Measurements from ENCODE around the gene PRPS1. TPM values are rescaled to one million over a fixed set of nuclear protein-coding genes. Genes with fewer than 3 reads are reported as not detected.
"Not testable (repeated sequence)": the region's sequence is repeated elsewhere in the genome, so short reads cannot be mapped to it uniquely, and the experiment has no call there.

Gene PRPS1
- total RNA-seq, 1 donor from 2014 or later = 24.1 TPM

DNA sequence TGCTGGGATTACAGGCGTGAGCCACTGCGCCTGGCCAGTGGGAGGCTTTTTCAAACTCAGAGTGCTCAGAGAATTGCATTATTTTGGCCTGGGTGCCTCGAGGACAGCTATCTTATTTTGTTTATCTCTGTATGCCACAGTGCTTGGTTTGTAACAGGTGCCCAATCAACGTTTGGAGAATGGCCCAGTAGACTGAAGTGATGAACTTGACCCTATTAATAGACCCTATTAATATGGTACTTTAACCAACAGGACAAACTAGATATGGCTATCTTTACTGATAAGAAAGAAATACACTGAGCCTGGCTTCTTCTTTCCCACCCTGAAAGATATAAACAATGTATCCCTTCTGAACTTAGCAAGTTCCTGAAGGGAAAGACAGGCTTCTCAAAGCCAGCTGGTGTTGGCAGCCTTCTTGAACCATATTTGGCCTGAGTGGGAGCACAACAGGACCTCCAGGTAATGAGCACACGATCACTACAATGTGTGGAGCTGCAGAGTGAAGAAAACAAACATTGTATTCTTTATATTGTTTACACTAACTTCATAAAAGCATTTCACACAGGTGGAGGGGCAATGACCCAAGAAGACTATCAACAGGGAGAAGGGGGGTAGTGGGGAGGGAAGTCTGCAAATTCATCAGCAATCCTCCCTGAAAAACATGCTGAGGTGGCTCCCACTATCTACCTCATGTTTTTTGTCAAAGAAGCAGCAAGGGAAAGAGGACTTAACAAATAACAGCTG is 41.7 kb downstream of the PRPS1 start:
- DNase-seq (ENCODE audit: missing footprints) = no peak
- intact Hi-C loops (cut with DNase I) = no loop called here
- no peak for ATAC-seq

DNA sequence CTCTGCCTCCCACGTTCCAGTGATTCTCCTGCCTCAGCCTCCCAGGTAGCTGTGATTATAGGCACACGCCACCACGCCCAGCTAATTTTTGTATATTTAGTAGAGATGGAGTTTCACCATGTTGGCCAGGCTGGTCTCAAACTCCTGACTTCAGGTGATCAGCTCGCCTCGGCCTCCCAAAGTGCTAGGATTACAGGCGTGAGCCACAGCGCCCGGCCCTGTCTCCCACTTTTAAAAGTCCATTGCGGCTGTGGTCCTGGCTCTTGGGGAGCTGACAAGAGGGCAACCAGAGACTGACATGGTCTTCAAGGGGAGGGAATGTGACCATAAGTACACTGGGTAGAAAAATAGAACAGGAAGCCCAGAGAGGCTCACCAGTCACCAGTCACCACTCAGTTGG is 42.9 kb downstream of the PRPS1 start:
- DNase-seq (ENCODE audit: missing footprints); ATAC-seq; intact Hi-C loops (cut with DNase I): not testable (repeated sequence)

DNA sequence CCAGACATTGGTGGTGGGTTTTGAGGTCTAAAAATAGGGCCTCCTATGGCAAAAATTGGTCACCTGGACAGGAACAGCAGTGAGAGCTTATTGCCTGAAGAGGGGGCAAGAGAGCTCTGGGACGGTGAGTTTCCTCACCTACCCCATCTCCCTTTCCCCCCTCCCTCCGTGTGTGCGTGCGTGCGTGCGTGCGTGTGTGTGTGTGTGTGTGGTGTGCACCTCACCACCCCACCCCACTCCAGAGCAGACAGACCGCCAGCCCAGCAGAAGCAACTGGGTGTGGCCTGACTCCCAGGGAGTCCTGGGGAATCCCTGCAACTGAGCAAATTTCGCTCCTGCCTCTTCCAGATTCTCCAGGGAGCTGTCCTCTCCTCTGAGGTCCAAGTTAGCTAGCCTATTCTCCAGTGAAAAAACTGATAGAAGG is 44.7 kb downstream of the PRPS1 start:
- DNase-seq (ENCODE audit: missing footprints) (peak; percentile 90), ATAC-seq (peak; percentile 49)
- intact Hi-C loops (cut with DNase I) = loop anchor here (1.0 to 2.0 kb wide), 2 partner anchors 44 to 104 kb away; partner anchors contain the start of gene NCBP2L

DNA sequence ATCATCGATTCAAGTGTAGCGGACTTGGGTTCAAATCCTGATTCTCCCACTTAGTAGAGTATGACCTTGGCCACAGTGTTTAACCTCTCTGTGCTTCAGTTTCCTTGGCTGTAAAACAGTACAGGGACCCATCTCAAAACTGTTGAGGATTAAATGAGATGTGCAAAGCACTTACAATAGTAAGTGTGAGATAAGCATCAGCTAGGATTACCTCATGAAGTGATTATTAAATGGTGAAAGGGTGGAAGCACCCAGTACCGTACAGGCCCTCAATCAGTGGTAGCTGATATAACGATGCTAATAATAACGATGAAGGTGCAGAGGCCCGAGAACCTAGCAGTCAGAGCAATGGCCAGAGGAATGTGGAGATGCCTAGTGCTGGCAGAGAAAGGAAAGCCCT is 45.1 kb downstream of the PRPS1 start:
- intact Hi-C loops (cut with DNase I) = loop anchor here (1.0 to 2.0 kb wide), 2 partner anchors 44 to 103 kb away; partner anchors contain the start of gene NCBP2L
- DNase-seq (ENCODE audit: missing footprints) (no peak), ATAC-seq (no peak)

DNA sequence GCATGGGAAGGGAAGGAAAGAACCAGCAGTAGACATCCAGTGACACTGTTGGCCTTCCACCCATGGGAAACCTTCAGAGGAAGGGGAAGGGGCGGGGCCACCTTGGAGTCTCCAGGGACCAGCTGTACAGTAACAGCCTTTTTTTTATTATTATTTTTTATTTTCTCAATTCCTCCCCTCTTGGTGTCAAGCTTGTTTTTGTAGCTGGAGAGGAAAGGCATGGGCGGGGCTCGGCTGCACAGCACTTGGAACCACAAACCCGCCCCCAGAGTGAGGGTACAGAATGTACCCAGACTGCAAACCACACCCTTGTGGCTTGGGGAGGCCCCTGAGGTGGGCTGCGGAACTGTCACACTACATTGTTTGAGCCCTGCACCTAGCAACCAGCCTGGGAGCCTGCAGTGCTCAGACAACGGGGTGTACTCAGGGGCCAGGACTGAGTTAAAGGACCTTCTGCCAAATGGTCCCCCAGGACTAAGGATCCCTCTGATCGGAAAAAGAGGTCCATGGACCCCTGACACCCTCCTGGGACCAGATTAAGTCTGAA is 45.7 kb downstream of the PRPS1 start:
- ATAC-seq (peak; percentile 72), DNase-seq (ENCODE audit: missing footprints) (peak; percentile 94)
- intact Hi-C loops (cut with DNase I) = loop anchor here (1.0 to 2.0 kb wide), 2 partner anchors 43 to 103 kb away; partner anchors contain the start of gene NCBP2L

DNA sequence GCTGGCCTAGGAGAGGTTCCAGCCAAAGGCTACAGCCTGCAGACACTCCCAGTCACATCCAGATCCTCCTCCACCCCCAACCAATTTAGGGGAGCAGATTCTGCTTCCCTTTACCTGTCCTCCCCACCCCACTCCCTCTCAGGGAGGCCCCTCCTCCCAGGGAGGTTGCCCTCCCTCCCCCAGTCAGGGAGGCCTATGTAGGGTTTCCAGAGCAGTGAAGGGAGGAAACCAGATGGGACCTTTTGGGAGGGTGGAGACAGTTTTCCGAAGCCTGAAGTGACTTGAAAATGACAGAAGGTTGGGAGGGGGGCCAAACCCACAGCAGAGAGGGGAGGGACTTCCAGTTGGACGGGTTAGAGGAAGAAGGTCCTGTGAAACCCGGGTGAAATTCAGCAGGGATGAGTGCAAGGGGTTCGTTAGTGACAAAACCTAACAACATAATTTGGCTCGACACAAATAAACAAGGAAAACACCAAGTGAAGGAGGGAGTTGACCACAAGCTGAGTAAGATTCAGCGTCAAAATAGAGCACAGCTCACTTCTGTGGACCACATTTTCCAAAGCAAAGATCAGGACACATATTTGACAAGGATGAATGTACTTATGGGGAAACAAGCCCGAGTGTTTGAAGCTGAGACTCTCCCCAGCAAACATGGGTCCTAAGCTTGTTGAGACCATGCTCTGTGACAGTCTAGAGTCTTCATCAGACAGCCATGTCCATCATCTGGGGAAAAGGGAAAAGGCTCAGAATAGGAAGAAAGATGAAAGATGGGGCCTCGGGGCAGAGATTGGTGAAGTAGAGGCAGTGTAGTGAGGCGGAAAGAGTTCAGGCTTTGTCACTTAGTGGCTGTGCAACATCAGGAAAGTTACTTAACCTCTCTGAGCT is 46.4 kb downstream of the PRPS1 start:
- intact Hi-C loops (cut with DNase I) = no loop called here
- ATAC-seq (peak; percentile 47), DNase-seq (ENCODE audit: missing footprints) (peak; percentile 73)

DNA sequence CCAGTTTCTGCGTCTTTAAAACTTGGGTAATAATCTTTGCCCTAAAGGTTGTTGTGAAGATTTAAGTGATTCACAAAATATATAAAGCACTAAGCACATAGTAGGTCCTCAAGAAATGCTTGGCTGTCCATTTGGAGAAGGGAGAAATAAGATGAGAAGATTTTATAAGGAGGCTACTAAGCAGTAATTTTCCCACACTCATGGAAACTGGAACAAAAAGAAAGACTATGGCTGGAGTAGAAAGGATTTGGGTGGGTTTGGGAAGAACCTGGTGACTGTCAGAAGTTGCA is 47.0 kb downstream of the PRPS1 start:
- no peak for ATAC-seq

DNA sequence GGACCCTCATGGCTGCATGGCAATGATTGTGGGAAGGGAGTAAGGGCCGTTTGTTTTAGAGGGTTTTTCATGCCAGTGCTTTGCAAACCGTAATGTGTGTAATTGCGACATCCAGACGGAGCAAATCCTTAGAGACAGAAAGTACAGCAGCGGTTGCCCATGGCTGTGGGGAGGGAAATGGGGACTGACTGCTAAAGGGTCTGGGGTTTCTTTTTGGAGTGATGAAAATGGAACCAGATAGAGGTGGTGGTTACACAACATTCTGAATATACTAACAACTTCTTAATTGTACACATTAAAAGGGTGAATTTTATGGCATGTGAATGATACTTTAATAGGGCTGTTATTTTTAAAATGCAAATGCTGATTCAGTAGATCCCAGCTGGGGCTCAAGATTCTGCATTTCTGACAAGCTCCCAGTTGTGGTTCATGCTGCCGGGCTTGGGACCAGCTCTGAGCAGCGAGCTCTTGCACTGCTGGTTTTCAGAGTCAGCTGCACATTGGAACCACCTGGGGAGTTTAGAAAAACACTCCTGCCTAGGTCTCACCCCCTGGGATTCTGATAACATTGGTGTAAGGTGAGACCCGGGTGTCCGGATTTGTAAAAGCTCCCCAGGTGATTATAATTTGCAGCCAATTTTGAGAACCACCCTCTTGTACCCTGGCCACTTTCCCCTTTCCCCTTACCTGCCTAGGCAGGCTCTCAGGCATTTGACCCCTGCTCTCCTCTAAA is 47.7 kb downstream of the PRPS1 start:
- DNase-seq (ENCODE audit: missing footprints) (no peak), ATAC-seq (peak; percentile 17)
- intact Hi-C loops (cut with DNase I) = no loop called here

More for the DNA sequence above, 47.0 kb downstream of the PRPS1 start:
- DNase-seq (ENCODE audit: missing footprints) = no peak
- intact Hi-C loops (cut with DNase I) = no loop called here

DNA sequence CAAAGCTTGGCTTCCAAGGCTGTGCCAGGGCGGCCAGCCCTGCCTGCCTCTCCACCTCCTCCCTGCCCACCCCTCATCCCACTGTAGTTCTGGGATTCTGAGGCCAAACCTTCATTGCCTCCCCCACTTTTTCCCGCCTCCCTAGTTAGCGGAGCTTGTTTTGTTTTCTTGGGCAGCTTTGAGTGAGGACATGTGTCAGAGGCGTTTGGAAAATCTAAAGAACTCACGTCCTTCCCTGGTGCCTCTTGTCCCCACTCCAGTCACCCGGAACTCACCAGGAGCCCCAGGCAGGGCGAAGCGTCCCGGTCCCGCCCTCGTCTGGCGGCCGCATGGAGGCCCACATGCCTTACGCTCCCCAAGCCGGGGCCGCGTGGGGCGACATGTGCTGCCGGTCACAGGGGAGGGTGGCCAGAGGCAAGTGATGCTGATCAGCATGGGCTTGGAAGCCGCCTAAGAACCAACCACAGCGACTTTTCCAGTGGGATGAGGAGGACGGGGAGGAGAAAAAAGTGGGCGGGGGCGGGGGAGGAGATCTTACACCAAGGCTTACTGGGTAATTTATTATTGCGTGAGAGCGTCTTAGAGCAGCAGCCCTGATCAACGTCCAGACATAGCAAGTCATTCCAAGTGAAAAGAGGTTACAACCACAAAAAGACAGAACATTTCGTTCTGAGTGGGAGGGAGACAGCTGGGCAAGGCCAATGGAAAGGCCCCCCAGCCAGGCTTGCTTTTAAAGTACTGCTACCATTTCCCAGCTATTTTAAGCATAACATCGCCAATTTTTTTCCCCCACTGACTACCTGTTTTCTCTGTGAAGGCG is 48.5 kb downstream of the PRPS1 start:
- ATAC-seq (peak; percentile 51), DNase-seq (ENCODE audit: missing footprints) (peak; percentile 94)
- intact Hi-C loops (cut with DNase I) = no loop called here

DNA sequence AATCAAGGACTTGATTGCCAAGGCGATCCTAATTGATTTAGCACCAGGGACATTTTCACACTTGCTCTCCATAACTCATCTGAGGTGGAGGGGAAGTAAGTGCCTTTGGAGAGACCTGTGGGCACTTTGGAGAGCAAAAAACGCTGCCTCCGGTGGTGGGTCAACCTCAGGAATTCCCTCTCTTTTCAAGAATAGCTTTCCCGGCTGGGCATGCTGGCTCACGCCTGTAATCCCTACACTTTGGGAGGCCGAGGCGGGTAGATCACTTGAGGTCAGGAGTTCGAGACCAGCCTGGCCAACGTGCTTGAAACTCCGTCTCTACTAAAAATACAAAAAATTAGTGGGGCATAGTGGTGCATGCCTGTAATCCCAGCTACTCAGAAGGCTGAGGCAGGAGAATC is 49.2 kb downstream of the PRPS1 start:
- DNase-seq (ENCODE audit: missing footprints) (no peak), ATAC-seq (no peak)
- intact Hi-C loops (cut with DNase I) = no loop called here

DNA sequence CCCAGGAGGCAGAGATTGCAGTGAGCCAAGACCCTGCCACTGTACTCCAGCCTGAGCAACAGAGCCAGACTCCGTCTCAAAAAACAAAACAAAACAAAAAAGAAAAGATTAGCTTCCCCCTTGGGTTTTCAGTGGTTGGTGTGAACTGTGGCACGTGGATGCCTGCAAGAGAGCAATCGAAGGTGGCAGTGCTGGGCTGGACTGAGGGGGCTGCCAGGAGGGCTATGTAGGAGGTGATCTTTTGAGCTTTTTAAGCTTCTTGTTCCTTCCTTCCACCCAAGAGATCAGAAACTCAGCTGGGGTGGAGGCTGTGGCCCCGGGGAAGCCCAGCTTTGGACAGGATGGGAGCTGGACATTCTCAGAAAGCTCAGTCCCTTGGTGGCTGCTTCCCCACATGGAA is 49.6 kb downstream of the PRPS1 start:
- ATAC-seq (peak; percentile 4), DNase-seq (ENCODE audit: missing footprints) (no peak)
- intact Hi-C loops (cut with DNase I) = no loop called here

DNA sequence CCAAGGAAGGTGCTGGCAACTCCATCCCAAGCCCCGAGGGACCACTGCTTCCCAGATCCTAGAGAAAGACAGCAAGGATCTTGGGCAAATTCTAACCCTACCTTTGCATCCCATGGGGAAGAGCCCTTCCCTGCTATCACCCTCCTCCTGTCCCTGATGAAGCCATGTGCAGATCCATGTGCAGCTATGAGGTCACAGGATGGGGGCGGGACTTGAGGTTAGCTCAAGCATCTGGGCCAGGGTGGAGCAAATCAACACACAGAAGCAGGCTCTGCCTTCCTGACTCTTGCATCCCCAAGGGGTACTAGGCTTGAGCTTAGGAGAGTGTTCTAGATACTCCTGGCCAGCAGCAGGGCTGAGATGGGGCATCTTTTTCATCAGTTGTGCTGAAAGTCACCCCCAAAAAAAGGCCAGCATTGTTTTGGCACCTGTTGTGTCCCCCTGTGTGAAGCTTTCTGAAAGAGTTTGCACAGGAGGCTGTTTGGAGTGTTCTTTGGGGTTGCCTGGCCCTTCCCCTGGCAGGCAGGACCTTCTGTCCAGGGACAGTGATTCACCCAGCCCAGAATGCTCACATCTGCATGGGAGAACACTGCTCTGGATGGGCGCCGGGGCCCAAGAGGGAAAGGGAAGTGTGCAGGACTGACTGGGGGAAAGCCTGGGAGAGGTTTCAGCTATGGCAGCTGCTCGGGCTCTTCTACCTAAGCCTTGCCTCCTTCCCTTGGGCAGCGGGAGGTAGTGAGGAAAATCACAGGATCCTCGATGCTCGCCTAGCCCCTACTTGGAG is 50.8 kb downstream of the PRPS1 start:
- ATAC-seq (peak; percentile 45), DNase-seq (ENCODE audit: missing footprints) (peak; percentile 87)
- intact Hi-C loops (cut with DNase I) = no loop called here

DNA sequence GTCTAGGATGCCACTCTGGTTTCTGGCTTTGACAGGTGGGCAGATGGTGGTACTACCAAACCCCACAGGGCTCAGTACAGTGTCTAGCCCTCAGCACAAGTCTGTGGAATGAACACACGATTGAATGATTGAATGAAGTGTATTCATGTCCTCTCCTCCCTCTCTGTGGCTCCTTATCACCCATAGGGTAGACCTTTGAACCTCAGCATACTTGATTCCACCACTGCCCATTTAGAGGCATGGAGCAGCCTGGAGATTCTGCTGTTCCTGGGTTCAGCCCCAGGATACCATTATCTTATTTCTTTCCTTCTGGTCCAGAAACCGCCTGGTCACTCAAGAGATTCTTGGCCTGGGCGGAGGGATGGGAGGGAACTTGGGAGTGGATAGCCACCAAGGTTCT is 53.9 kb downstream of the PRPS1 start:
- intact Hi-C loops (cut with DNase I) = no loop called here
- no peak for ATAC-seq
- no peak for DNase-seq (ENCODE audit: missing footprints)

DNA sequence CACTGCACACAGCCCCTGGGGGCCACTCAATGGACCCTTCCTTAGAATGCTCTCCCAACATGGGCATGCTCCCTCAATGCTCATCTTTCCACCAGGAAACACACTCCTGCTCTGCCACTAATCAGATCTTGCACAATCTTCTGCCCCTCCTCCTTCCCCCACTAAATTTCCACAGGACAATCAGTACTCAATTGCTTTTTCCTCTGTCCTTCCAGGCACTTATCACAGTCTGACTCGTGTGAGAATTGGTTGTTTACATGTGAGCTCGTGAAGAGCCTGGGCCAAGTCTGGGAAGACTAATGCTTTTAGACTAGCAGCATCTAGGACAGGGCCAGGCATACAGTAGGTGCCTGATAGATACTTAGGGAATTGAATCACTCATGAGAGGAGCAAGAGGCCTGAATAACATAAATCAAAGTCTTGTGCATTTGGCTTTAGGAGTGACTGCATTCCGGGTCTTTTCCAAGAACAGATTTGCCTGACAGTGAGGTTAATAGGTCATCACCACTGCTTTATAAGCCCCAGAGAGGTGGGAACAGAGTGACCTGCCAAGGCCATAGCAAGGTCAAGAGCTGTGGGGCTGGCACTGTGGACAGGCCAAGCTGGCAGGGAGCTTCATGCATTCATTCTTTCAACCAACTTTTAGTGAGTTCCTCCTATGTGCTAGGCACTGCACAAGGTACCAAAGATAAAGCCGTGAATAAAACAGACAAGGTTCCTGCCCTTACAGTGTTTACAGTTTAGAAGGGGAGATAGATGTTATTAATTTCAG is 55.0 kb downstream of the PRPS1 start:
- ATAC-seq (peak; percentile 63), DNase-seq (ENCODE audit: missing footprints) (no peak)
- intact Hi-C loops (cut with DNase I) = no loop called here

DNA sequence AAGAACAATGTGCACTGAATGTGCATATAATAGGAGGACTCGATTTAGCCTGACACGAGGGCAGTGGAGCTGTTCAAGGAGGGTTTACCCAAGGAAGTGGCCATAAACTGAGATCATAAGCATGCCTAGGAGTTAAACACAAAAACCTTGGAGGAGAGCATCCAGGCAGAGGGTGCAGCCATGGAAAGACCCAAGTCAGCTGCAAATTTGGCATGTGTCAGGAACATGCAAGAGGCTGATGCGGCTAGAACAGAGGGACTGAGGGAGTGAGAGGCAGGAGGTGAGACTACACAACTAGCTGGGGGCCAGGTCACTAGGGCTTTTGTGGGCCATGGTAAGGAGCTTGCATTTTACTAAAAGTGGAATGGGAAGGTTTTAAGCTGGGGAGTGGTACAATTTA is 55.6 kb downstream of the PRPS1 start:
- intact Hi-C loops (cut with DNase I) = no loop called here
- DNase-seq (ENCODE audit: missing footprints) = no peak
- ATAC-seq = no peak

DNA sequence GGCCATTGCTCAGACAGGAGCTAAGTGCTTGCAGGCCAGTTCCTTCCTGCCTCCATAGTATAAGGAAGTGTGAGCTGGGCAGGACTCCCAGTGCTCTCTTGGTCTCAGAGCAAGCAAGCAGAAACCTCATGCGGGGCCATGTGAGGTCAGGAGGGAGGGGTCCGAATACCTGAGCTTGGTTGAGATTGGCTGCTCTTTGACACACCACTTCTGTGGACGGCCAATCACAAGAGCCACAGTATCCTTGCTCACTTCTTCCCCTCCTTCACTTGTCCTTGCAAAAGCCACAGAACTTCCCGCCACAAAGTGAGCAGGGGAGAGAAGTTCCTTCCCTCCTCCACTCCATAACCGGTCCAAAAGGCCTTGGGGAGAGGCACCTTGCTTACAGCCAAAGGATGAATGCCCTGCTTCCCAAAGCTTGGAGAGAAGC is 56.7 kb downstream of the PRPS1 start:
- DNase-seq (ENCODE audit: missing footprints) = peak; percentile 84
- peak; percentile 82 for ATAC-seq
- intact Hi-C loops (cut with DNase I) = no loop called here

DNA sequence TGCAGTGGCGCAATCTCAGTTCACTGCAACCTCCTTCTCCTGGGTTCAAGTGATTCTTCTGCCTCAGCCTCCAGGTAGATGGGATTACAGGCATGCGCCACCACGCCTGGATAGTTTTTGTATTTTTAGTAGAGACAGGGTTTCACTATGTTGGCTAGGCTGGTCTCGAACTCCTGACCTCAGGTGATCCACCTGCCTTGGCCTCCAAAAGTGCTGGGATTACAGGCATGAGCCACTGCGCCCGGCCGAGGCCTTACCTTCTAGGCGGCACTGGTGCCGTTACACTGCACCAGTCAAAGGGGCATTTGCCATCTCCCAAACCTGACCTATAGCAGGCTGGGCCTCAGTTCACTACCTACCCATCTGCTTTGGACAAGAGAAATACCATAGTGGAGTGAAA is 57.3 kb downstream of the PRPS1 start:
- intact Hi-C loops (cut with DNase I); DNase-seq (ENCODE audit: missing footprints); ATAC-seq: not testable (repeated sequence)
